ENCODE measurements around the gene TBC1D1.
"Not testable (repeated sequence)": the region's sequence is repeated elsewhere in the genome, so short reads cannot be mapped to it uniquely, and the experiment has no call there.

Gene TBC1D1

GRCh38 chr4:38015886-38016515, 125.1 kb downstream of the TBC1D1 start:
- H3K36me3 ChIP-seq = no peaks in the 10 kb centered on the region
- no peak for TF ChIP-seq CTCF (IDR thresholded peaks at IDR 0.05; ENCODE audit: low read depth, low read length)

GRCh38 chr4:38016698-38017097, 125.8 kb downstream of the TBC1D1 start:
- no peaks in the 10 kb centered on the region for H3K36me3 ChIP-seq
- no peak overlapping the region for H3K4me3 ChIP-seq (ENCODE audit: low read depth, low read length)
- no peaks in the 10 kb centered on the region for H3K27me3 ChIP-seq
- no peak for TF ChIP-seq CTCF (IDR thresholded peaks at IDR 0.05; ENCODE audit: low read depth, low read length)
- H3K4me1 ChIP-seq = no peaks in the 10 kb centered on the region
- no peak for DNase-seq
- no peaks in the 10 kb centered on the region for H3K9me3 ChIP-seq

More at GRCh38 chr4:38015886-38016515, 125.1 kb downstream of the TBC1D1 start:
- H3K9me3 ChIP-seq = no peaks in the 10 kb centered on the region
- DNase-seq = no peak
- no peaks in the 10 kb centered on the region for H3K27me3 ChIP-seq
- no peak overlapping the region for H3K4me3 ChIP-seq (ENCODE audit: low read depth, low read length)
- H3K4me1 ChIP-seq = no peaks in the 10 kb centered on the region

GRCh38 chr4:38017609-38018008, 126.7 kb downstream of the TBC1D1 start:
- H3K4me3 ChIP-seq (ENCODE audit: low read depth, low read length) = no peak overlapping the region
- no peaks in the 10 kb centered on the region for H3K36me3 ChIP-seq
- no peak for TF ChIP-seq CTCF (IDR thresholded peaks at IDR 0.05; ENCODE audit: low read depth, low read length)
- no peaks in the 10 kb centered on the region for H3K27me3 ChIP-seq
- no peaks in the 10 kb centered on the region; the same call in 1 of the 2 replicates for H3K9me3 ChIP-seq
- DNase-seq = no peak
- H3K4me1 ChIP-seq = no peaks in the 10 kb centered on the region

GRCh38 chr4:38020386-38020785, 129.5 kb downstream of the TBC1D1 start:
- Histone ChIP-seq H3K36me3 (no peaks in the 10 kb centered on the region), H3K4me3 (ENCODE audit: low read depth, low read length) (no peak overlapping the region), H3K27me3 (no peaks in the 10 kb centered on the region), H3K9me3 (no peaks in the 10 kb centered on the region; the same call in 1 of the 2 replicates), H3K4me1 (peaks cover 3% of the 10 kb centered on the region; the same call in 1 of the 2 replicates)
- DNase-seq = no peak
- TF ChIP-seq CTCF (IDR thresholded peaks at IDR 0.05; ENCODE audit: low read depth, low read length) = no peak

- not testable (repeated sequence) for H3K4me3 ChIP-seq (ENCODE audit: low read depth, low read length); H3K36me3 ChIP-seq; H3K4me1 ChIP-seq; H3K27me3 ChIP-seq; DNase-seq; H3K9me3 ChIP-seq
Measured at GRCh38 chr4:38020961-38021360, 130.1 kb downstream of the TBC1D1 start.

- TF ChIP-seq CTCF (IDR thresholded peaks at IDR 0.05; ENCODE audit: low read depth, low read length) = no peak
- Histone ChIP-seq H3K36me3 (no peaks in the 10 kb centered on the region), H3K27me3 (no peaks in the 10 kb centered on the region), H3K9me3 (no peaks in the 10 kb centered on the region; the same call in 1 of the 2 replicates), H3K4me1 (peaks cover 3% of the 10 kb centered on the region; the same call in 1 of the 2 replicates), H3K4me3 (ENCODE audit: low read depth, low read length) (no peak overlapping the region)
- DNase-seq = no peak
Measured at GRCh38 chr4:38021751-38022150, 130.9 kb downstream of the TBC1D1 start.
